OCI-LY1 (cell line): ENCODE data around the gene CLEC16A.

Experiments
- H2AFZ ChIP-seq: fragments of 200-600 bp; sonication (generic), shearing (Covaris generic); 2 replicates; pipeline ENCODE4 v1.6.0; 2014; ENCODE audit warnings: antibody characterized with exemption, mild to moderate bottlenecking, low read length
- H3F3A ChIP-seq: fragments of 200-600 bp; sonication (generic), shearing (Covaris generic); 2 replicates; pipeline ENCODE4 v1.6.0; 2014; ENCODE audit warnings: mild to moderate bottlenecking, antibody characterized with exemption, low read length, moderate library complexity; ENCODE audit not compliant: insufficient read depth
- H3K27ac ChIP-seq: fragments of 200-600 bp; sonication (generic); 2 replicates; pipeline ENCODE4 v1.5.1; 2014; ENCODE audit warnings: low read length, mixed run types, mild to moderate bottlenecking, low read depth; ENCODE audit not compliant: poor library complexity, severe bottlenecking
- H3K27me3 ChIP-seq: fragments of 200-600 bp; sonication (generic); 2 replicates; pipeline ENCODE4 v1.6.0; 2014; ENCODE audit warnings: antibody characterized with exemption, mild to moderate bottlenecking, low read length, moderate library complexity; ENCODE audit not compliant: insufficient read depth
- H3K36me3 ChIP-seq: fragments of 200-600 bp; sonication (generic); 2 replicates; pipeline ENCODE4 v1.6.1; 2014; ENCODE audit warnings: mild to moderate bottlenecking, antibody characterized with exemption, low read length, moderate library complexity, mixed read lengths; ENCODE audit not compliant: insufficient read depth
- H3K4me1 ChIP-seq: fragments of 200-600 bp; sonication (generic); 2 replicates; pipeline ENCODE4 v1.5.1; 2014; ENCODE audit warnings: mild to moderate bottlenecking, low read length, moderate library complexity; ENCODE audit not compliant: insufficient read depth, severe bottlenecking
- H3K4me2 ChIP-seq: fragments of 200-600 bp; sonication (generic), shearing (Covaris generic); 2 replicates; pipeline ENCODE4 v1.6.1; 2014; ENCODE audit warnings: low read length
- H3K4me3 ChIP-seq: fragments of 200-600 bp; sonication (generic); 2 replicates; pipeline ENCODE4 v1.5.1; 2014; ENCODE audit warnings: low read length, low read depth, mild to moderate bottlenecking, mixed read lengths; ENCODE audit not compliant: poor library complexity, severe bottlenecking
- H3K79me2 ChIP-seq: fragments of 200-600 bp; shearing (Covaris generic); 2 replicates; pipeline ENCODE4 v1.6.1; 2016; ENCODE audit warnings: mixed run types, low read length, mixed read lengths; ENCODE audit not compliant: insufficient read depth
- H3K9ac ChIP-seq: fragments of 200-600 bp; sonication (generic), shearing (Covaris generic); 2 replicates; pipeline ENCODE4 v1.6.1; 2014; ENCODE audit warnings: mild to moderate bottlenecking, low read length, mixed read lengths
- H3K9me2 ChIP-seq: fragments of 200-600 bp; sonication (generic), shearing (Covaris generic); 2 replicates; pipeline ENCODE4 v1.6.1; 2014; ENCODE audit warnings: low read depth, mild to moderate bottlenecking, low read length, mixed read lengths
- H3K9me3 ChIP-seq: fragments of 200-600 bp; shearing (Covaris generic); 2 replicates; pipeline ENCODE4 v1.6.1; 2014; ENCODE audit warnings: low read length, mixed read lengths
- H4K20me1 ChIP-seq: fragments of 200-600 bp; sonication (generic), shearing (Covaris generic); 2 replicates; pipeline ENCODE4 v1.6.0; 2016; ENCODE audit warnings: mild to moderate bottlenecking, low read length; ENCODE audit not compliant: insufficient read depth
- EZH2 ChIP-seq: fragments of 200-600 bp; sonication (generic), shearing (Covaris generic); IDR thresholded peaks from 2 replicates; pipeline ENCODE4 v1.8.0; 2017; ENCODE audit warnings: borderline replicate concordance, mixed run types, mild to moderate bottlenecking, antibody characterized with exemption, low read length, moderate library complexity, mixed read lengths
- TF ChIP-seq, protein P1 (sequence below): fragments of 200-600 bp; sonication (generic), shearing (Covaris generic); IDR thresholded peaks from 2 replicates; pipeline ENCODE4 v1.5.1; 2017; ENCODE audit warnings: mild to moderate bottlenecking, antibody characterized with exemption, low read length, moderate library complexity, mixed read lengths

The CLEC16A gene

GRCh38 chr16:11082860-11083388, 138.6 kb downstream of the CLEC16A start:
- Histone ChIP-seq H3K79me2 (no peaks in the 10 kb centered on the region), H3K4me1 (peaks cover 52% of the 10 kb centered on the region), H3K27ac (no peak overlapping the region), H3K9me2 (no peaks in the 10 kb centered on the region), H3K9me3 (no peaks in the 10 kb centered on the region), H3K9ac (no peak overlapping the region), H3K4me2 (no peak overlapping the region), H3K27me3 (no peaks in the 10 kb centered on the region), H3F3A (no peaks in the 10 kb centered on the region), H2AFZ (no peak overlapping the region), H4K20me1 (no peaks in the 10 kb centered on the region), H3K36me3 (no peaks in the 10 kb centered on the region), H3K4me3 (no peak overlapping the region)
- TF ChIP-seq, protein P1, sequence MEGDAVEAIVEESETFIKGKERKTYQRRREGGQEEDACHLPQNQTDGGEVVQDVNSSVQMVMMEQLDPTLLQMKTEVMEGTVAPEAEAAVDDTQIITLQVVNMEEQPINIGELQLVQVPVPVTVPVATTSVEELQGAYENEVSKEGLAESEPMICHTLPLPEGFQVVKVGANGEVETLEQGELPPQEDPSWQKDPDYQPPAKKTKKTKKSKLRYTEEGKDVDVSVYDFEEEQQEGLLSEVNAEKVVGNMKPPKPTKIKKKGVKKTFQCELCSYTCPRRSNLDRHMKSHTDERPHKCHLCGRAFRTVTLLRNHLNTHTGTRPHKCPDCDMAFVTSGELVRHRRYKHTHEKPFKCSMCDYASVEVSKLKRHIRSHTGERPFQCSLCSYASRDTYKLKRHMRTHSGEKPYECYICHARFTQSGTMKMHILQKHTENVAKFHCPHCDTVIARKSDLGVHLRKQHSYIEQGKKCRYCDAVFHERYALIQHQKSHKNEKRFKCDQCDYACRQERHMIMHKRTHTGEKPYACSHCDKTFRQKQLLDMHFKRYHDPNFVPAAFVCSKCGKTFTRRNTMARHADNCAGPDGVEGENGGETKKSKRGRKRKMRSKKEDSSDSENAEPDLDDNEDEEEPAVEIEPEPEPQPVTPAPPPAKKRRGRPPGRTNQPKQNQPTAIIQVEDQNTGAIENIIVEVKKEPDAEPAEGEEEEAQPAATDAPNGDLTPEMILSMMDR = no peak
- TF ChIP-seq EZH2 = no peak

- H3K4me2 ChIP-seq = no peak overlapping the region
- no peaks in the 10 kb centered on the region for H3K9me3 ChIP-seq
- peak overlapping the region; percentile 62 for H3K27ac ChIP-seq
- TF ChIP-seq, protein P1 = no peak
- TF ChIP-seq EZH2 = no peak
- H3K79me2 ChIP-seq = no peaks in the 10 kb centered on the region
- H3K36me3 ChIP-seq = no peaks in the 10 kb centered on the region
- H2AFZ ChIP-seq = no peak overlapping the region
- H3K4me3 ChIP-seq = no peak overlapping the region
- no peaks in the 10 kb centered on the region for H3F3A ChIP-seq
- H3K27me3 ChIP-seq = no peaks in the 10 kb centered on the region
- H4K20me1 ChIP-seq = no peaks in the 10 kb centered on the region
- no peak overlapping the region for H3K9ac ChIP-seq
- no peaks in the 10 kb centered on the region for H3K9me2 ChIP-seq
- peaks cover 49% of the 10 kb centered on the region for H3K4me1 ChIP-seq
These were observed 140.1 kb downstream of the CLEC16A start for GRCh38 chr16:11084484-11084875.

- peak overlapping the region; percentile 62 for H3K27ac ChIP-seq
- no peaks in the 10 kb centered on the region for H3K36me3 ChIP-seq
- H3K9me2 ChIP-seq = no peaks in the 10 kb centered on the region
- H3K9ac ChIP-seq = no peak overlapping the region
- H3K4me3 ChIP-seq = no peak overlapping the region
- no peaks in the 10 kb centered on the region for H4K20me1 ChIP-seq
- H3K4me1 ChIP-seq = peaks cover 44% of the 10 kb centered on the region
- H3F3A ChIP-seq = no peaks in the 10 kb centered on the region
- no peak overlapping the region for H3K4me2 ChIP-seq
- no peaks in the 10 kb centered on the region for H3K79me2 ChIP-seq
- H3K9me3 ChIP-seq = no peaks in the 10 kb centered on the region
- H2AFZ ChIP-seq = no peak overlapping the region
- H3K27me3 ChIP-seq = no peaks in the 10 kb centered on the region
- TF ChIP-seq, protein P1 = no peak
- no peak for TF ChIP-seq EZH2
These were observed 140.6 kb downstream of the CLEC16A start for GRCh38 chr16:11084876-11085485.
